Measurements from ENCODE around the gene MMS22L.

The MMS22L gene, protein sequence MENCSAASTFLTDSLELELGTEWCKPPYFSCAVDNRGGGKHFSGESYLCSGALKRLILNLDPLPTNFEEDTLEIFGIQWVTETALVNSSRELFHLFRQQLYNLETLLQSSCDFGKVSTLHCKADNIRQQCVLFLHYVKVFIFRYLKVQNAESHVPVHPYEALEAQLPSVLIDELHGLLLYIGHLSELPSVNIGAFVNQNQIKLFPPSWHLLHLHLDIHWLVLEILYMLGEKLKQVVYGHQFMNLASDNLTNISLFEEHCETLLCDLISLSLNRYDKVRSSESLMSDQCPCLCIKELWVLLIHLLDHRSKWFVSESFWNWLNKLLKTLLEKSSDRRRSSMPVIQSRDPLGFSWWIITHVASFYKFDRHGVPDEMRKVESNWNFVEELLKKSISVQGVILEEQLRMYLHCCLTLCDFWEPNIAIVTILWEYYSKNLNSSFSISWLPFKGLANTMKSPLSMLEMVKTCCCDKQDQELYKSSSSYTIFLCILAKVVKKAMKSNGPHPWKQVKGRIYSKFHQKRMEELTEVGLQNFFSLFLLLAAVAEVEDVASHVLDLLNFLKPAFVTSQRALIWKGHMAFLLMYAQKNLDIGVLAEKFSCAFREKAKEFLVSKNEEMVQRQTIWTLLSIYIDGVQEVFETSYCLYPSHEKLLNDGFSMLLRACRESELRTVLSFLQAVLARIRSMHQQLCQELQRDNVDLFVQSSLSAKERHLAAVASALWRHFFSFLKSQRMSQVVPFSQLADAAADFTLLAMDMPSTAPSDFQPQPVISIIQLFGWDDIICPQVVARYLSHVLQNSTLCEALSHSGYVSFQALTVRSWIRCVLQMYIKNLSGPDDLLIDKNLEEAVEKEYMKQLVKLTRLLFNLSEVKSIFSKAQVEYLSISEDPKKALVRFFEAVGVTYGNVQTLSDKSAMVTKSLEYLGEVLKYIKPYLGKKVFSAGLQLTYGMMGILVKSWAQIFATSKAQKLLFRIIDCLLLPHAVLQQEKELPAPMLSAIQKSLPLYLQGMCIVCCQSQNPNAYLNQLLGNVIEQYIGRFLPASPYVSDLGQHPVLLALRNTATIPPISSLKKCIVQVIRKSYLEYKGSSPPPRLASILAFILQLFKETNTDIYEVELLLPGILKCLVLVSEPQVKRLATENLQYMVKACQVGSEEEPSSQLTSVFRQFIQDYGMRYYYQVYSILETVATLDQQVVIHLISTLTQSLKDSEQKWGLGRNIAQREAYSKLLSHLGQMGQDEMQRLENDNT

DNA sequence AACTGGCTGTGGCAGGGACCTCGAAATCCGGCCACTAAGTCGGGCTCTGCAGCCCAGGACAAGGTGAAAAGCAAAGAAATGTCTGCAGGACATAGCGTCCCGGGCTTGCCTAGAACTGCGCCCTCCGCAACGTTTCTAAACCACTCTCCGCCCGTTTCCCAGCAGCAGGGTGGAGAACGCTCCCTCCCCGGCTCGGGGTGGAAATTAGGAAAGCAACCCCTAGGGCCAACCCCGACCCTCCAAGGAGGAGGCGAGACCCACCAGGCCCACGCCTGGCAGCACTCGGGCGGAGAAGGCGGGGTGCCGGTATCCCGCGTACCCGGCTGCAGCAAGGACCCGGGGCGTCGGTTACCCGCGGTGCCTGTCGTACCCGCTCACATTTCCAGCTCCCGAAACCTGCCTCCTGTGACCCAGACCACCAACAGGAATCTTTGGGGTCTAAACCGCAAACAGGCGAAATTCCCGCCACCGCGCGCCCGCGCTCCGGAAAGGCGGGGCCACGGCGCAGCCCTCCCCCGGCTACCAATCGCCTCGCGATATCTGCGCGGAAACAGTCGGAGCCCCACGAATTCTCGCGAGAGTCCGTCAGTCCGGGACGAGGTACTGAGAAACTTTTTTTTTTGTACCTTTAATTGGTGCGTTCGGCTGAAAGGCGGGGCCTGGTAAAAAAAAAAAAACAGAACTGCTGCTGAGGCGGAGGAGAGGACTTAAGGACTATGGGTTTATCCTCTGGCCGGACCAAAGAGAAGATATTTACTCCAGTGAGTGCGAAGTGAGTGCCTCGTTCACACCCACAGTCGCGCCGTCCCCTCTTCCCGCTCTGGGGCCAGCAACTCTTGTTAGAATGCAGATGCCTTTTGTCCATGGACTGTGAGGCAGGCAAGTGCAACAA is at the start of gene MMS22L:
TSS of gene MMS22L (minus strand) at position 491 of the 892 bp plus-strand sequence. CDS start 739 bp downstream, outside the sequence.
- DNase-seq: peak; percentile 96

DNA sequence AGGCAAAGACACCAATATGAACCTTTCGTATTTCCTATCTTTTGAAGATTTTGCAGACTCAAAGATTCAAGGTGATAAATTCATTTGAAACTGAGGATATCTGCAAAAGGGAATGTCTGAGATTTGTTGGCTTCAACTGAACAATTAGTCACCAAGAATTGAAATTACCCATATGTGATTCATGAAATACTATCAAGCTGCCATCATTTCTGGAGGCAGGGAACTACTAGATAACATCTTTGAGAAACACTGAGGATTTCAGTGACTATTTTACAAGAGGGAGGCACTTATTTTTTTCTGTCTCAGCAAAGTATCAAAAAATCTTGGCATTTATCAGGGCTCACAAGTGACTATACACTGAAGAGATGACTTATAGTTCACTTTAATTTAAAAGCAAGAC is 39.8 kb upstream of the MMS22L start:
- DNase-seq: no peak

DNA sequence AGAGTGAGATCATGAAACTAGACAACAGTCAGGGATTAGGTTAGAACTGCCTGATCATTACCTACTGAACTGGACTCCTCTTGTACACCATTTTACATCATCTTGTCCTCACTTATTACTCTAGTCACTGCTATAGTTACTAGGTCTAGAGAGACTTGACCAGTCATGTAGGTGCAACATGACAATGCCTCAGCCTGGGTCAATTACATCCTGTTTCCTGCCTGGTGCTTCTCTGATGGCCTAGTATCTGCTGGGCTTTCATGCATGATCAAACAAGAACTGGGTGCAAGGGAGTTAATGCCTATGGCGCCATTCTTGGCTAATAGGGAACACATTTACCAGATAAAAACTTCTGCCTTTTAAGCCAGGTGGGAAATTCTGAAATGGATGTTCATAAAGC is 39.2 kb upstream of the MMS22L start:
- DNase-seq: no peak

DNA sequence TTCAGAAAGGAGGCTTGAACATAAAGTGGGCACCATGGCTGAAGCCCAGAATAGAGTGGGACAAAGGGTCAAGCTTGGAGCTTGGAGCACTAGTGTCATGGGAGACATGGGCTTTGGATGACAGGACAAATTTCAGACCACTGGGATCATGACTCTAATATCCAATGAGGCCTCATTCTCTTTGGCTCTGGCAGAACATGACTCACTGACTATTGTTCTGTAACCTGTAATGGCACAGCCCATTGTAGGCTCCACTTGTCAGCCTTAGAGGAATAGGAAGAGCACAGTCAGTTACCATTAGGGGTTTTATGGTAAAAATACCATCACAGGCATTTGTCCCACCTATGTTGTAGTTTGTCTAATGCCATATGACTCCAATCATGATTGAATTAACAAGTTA is 34.0 kb upstream of the MMS22L start:
- peak; percentile 20 for DNase-seq

DNA sequence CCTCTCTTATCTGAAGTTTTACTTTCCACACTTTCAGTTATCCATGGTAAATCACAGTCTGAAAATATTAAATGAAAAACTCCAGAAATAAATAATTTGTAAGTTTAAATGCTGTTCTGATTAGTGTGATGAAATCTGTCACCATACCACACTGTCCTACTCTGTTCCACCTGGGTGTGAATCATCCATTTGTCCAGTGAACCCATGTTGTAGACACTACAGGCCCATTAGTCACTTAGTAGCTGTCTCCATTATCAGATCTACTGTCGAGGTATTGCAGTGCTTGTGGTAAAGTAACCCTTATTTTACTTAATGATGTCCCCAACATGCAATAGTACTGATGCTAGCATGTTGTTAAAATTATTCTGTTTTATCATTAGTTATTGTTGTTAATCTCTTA is 29.2 kb upstream of the MMS22L start:
- DNase-seq: no peak

DNA sequence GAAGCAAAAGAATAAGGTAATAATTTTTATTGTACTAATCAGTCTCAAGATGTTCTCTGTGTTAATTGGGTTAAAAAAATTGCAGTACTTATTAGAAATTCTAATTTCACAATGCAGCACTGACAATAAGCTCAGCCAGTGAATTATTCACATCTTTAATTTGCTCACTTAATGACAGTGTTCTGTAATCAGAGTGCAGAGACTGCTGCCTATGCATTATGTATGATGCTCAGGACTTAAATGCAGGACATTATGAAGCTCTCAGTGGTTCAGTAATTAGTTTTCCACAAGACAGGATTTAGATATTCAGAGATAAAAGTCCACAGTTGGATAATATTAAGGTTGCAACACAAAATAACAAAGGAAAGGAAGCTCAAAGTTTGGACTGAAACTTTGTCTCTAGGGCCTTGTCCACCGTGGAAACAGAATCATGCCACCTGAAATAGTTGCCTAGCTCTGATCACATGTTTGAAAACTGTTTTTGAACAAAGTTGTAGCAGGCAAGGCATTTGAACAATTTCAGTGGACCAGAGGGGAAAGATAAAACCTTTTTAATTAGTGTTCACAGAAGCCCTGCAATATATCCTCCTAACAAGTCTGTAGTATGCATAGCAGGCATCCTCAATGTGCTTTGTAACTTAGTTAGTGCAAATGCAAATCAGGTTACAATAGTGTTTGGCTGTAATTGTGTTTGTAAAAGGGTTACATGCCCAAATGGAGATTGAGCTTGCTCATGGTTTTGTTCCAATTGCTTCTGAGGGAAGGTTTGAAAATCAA is 23.7 kb upstream of the MMS22L start:
- no peak for DNase-seq

DNA sequence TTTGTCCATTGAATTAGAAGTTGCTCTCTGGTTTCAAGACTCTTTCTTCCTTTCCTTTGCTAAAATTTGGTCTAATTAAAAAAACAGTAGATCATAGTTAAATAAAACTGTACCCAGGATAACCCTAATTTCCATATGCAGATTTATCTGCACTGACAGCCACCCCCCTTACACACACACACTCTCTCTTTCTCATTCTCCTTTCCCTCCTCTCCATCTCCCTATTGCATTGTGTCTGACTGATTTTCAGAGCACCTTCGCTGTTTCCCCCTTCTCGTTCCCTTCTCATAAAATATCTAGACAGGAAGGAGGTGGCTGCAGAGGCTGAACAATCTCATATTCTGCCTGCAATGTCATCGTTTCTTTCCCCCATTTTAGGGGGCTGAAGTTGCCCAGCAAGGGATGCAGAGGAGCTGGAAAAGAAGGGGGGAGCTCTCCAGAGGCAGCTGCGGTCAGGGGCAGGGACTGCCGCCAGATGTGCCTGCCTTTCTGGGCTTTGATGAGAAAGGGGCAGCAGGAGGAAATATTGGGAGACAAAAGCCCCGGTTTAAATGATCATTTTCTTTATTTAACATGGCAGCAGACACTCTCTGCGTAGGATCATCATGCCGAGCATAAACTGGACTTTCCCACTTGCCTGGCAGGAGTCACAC is 22.5 kb upstream of the MMS22L start:
- no peak for DNase-seq

DNA sequence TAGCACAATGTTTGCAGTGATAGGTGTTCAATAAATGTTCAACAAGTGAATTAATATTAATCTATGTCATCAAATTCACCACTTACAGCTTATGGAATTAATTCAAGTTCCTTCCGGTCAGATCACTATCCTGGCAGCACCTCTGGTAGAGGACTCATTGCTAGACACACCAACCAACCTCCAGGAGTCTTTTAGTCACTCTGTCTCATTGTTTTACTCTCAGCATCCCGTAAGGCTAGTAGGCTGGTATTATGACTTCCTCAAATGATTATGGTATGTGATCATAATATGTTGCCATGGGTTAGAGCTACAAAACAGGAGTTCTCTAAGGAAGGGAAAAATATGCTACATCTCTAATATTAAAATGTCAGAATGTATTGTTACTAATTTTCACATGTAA is 21.7 kb upstream of the MMS22L start:
- no peak for DNase-seq

DNA sequence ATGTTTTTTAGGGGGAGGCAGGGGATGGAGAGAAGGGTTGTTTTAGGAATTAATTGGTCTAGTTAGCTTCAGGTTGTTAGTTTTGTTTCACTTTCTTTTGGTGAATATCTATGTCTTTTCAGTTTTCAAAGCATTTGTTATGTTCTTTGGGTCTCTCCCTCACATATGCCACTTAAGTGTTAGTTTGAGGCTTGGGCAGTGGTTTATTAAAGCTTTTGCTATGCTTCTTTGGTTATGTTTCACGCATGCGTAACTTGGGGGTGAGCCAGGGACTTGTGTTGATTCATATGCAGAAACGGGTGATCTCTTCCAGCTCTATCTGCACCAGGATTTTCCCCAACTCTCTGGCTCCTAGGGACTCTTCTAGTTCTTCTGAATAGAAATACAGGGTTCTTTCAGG is 11.4 kb upstream of the MMS22L start:
- no peak for DNase-seq

DNA sequence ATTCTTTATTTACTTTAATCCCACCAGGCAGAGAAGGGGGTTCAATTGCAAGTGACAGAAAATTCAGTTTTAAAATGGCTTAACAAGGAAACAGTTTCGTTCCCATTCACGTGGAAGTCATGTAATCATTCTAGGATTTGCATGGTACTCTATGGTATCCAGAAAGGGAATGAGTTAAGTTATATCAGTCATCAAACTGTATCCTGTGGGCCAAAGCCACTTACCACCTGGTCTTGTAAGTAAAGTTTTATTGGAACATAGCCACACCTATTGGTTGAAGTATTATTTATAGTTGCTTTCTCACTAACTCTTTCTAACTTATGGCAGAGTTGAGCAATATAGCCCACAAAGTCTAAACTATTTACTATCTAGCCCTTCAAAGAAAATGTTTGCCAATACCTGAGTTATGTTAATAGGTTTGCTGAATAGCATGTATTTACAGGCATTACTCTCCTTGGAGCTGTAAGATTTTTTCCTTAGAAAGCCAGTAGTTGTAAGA is 10.2 kb upstream of the MMS22L start:
- no peak for DNase-seq

DNA sequence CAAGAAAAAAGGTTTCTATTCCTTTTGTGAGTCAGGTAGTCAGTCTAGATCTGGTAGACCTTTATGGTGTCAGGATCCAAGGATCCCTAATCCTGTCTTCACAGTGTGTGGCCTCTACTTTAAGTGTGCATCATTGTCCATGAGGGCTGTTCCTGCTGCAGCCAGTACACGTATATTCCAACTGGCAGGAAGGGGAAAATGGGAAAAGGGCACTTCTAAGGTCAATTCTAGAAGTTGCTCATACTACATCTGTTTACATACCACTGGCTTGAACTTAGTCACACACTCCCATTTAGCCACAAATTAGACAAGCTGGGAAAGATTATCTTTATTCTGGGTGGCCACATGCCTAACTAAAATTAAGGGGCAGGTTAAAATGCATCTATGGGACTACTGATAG is 9.7 kb upstream of the MMS22L start:
- no peak for DNase-seq

DNA sequence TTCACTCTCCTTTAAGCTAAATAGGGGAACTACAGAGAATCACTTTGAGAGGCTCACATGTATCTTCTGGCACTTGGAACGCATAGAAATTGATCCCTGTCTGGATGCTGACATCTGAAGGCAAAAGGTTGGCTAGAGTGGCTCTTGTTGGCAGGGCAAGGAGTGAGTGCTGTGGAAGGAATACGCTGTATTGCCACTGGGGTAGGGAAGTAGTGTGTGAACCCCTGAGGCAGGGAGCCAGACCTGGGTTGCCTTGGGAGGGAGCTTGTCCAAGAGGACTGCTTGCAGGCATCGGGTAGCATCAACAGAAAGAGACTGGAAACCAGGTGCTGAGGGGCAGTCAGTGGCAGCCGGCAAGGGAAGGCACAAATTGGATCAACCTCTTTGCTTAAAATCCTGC is 8.9 kb upstream of the MMS22L start:
- DNase-seq: peak; percentile 62

DNA sequence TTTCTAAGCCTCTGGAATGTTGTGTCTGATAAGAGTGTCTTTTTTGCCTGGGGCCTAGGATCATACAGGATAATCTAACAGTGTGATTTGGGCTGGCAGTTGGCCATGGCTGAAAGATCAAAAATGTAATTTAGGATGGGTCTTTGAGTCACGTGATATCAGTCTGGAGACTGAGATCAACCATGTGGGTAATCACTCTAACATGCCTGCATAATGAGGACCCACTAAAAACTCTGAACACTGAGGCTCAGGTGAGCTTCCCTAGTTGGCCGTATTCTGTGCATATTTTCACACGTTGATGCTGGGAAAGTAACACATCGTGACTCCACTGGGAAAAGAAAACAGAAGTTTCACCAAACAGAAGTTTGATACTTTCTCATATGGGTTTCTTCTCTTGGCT is 6.3 kb upstream of the MMS22L start:
- DNase-seq: no peak

DNA sequence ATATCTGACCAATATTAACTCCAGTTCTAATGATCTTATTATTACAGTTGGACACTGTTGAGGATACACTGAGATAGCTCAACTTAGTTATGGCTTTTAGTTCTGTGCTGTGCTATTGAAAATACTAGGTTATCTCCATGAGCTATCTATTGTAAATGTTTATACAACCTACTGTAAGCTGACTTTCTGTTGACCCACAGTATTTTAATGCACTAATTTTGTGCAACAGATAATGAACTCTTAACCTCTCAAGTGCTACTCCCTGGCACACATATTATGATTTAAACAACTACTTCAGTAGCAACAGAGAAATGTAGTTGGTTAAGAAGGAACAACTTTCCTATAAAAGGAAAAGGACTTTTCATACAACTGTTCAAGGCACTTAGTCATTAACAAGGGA is 5.2 kb upstream of the MMS22L start:
- no peak for DNase-seq

DNA sequence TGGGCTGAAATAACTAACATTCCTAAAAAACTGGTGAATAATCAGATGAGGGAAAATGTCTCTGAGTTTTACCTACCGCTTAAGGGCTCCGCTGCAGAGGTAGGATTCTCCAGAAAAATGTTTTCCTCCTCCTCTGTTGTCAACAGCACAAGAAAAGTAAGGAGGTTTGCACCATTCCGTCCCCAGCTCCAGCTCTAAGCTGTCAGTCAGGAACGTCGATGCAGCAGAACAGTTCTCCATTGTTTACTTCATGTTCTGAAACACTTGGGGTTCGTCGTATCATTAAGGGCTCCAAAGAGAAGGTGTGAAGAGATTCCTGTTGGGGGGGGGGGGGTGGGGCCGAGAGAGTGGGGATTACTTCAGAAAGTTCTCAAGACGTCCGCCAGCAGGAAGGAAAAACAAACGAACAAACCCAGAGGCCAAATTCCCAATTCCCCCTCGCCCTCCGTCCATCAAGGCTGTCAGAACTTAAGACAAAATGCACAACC is 734 bp downstream of the MMS22L start:
- peak; percentile 60 for DNase-seq

DNA sequence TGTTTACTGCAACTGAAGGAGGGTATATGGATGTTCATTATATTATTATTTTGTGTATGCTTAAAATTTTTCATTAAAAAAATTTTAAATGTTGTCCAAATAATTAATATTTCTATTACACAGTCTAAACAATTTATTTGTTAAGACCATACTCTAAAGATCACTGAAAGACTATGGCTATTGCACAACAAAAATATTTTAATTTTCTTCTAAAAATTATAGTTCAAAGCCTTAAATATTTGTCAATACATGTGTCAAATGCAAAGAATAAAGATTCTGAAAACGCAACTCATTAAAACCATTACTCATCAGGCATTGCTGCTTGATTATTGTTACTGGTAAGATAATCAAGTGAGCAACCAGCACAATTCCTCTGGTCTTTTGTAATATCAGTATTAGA is 2.2 kb downstream of the MMS22L start:
- no peak for DNase-seq

DNA sequence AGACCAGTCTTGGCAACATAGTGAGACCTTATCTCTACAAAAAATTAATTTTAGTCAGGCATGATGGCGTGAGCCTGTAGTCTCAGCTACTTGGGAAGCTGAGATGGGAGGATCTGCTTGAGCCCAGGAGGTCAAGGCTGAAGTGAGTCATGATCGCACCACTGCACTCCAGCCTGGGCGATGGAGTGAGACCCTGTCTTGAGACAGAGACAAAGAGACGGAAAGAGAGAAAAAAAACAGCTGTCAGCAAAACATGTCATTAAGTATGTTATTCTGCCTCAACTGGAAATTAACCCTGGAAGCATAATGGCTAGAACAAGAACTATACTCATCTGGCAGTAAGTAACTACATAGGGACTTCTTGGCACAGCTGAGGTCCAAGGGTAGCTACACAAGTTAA is 7.2 kb downstream of the MMS22L start:
- no peak for DNase-seq

DNA sequence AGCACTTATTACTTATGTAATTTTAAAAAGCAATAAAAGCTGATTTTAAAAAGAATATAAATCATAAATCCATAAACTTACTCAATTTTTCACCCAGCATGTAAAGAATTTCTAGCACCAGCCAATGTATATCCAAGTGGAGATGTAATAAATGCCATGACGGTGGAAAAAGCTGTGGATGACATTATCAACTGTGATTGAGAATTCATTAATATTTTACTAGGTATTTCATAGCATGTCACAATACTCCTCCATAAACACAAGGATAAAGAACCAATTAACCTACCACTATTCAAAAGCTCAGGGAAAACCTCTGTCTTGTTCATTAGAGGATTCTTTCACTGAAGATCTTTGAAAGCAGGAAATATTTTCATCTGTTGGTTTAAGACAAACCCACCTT is 13.2 kb downstream of the MMS22L start:
- no peak for DNase-seq

DNA sequence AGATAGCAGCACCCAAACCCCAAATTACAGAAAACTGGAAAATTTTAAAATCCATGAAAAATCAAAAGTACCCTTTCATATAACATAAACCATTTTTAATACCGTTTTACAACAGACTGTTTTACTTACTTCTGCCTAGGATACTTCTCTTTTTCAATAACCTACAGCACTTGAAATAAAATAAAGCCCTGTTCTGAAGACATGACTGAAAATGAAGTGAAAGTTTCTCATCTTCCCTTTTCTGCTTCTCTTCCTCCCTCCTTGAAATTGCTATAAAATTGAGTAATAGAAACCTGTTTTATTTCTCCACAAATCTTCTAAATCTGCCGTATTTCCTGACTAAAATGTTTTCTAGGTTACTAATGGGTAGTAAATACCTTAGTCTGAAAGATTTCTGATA is 20.3 kb downstream of the MMS22L start:
- DNase-seq: no peak

DNA sequence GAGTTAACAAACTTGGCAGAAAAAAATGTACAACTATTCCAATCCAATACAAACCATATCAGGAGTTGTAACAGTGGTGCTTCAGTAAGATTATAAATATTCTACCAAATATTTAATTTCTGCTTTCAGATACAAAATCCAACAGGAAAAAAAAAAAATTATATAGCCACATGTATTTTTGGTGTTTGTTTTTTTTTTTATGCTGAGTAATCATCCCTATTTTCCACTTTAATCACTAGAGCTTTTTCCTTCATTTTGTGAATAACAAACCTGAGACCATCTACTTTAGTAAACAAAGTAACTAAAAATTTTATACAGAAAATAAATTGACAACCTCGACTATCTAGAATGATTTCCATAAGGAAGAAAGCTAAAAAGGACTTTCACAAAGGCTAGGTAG is 36.2 kb downstream of the MMS22L start:
- DNase-seq: no peak

DNA sequence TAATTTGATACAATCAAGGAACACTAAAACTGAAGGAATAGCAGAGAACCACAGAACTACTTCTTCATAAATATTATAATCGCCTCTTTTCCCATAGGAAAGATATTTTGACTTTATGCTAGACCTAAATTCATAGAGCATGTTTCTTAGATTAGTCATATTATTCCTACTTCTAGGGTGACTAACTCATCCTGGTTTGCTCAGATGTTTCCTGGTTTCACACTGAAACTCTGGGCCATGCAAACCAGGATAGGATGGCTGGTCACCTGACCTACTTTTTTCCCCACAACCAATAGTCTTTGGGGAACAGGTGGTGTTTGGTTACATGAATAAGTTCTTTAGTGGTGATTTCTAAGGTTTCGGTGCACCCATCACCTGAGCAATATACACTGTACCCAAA is 42.8 kb downstream of the MMS22L start:
- no peak for DNase-seq

All from NCI-H82 (cell line).